Astrocyte (in vitro differentiated cells and primary cell): ENCODE results near the gene SPIRE1. TPM values are rescaled to one million over a fixed set of nuclear protein-coding genes. Genes with fewer than 3 reads are reported as not detected.
A peak's percentile ranks its signal among the peaks of the same experiment; 100 is the strongest.

Experiments
- DNase-seq: peaks from one replicate; pipeline ENCODE4 v3.0.0-alpha.2; 2010; ENCODE audit warnings: low read depth
- FAIRE-seq: peaks from 2 replicates; lab custom pipeline; 2011; peaks lifted over from hg19 to GRCh38; lab: Jason Lieb, UNC
- H2AFZ ChIP-seq: 2 replicates; pipeline ENCODE4 v1.6.0; 2012; ENCODE audit warnings: low read depth, low read length, inconsistent platforms
- H3K27ac ChIP-seq: 2 replicates; pipeline ENCODE4 v1.5.1; 2011; ENCODE audit warnings: low read depth, low read length, inconsistent platforms
- H3K27me3 ChIP-seq: 2 replicates; pipeline ENCODE4 v1.6.0; 2011; ENCODE audit warnings: low read length, inconsistent platforms; ENCODE audit not compliant: insufficient read depth
- H3K36me3 ChIP-seq: 2 replicates; pipeline ENCODE4 v1.5.1; 2011; ENCODE audit warnings: low read length, inconsistent platforms; ENCODE audit not compliant: insufficient read depth
- H3K4me1 ChIP-seq: 2 replicates; pipeline ENCODE4 v1.5.1; 2011; ENCODE audit warnings: low read length, inconsistent platforms; ENCODE audit not compliant: insufficient read depth
- H3K4me2 ChIP-seq: 2 replicates; pipeline ENCODE4 v1.6.0; 2012; ENCODE audit warnings: low read length, inconsistent platforms
- H3K4me3 ChIP-seq: 2 replicates; pipeline ENCODE4 v1.5.1; 2011; ENCODE audit warnings: low read depth, mild to moderate bottlenecking, low read length, inconsistent platforms; ENCODE audit not compliant: insufficient read depth
- H3K79me2 ChIP-seq: 2 replicates; pipeline ENCODE4 v1.6.0; 2012; ENCODE audit warnings: mild to moderate bottlenecking, low read length, inconsistent platforms; ENCODE audit not compliant: insufficient read depth
- H3K9ac ChIP-seq: 2 replicates; pipeline ENCODE4 v1.6.0; 2012; ENCODE audit warnings: mild to moderate bottlenecking, low read length, inconsistent platforms
- H3K9me3 ChIP-seq: 2 replicates; pipeline ENCODE4 v1.5.1; 2012; ENCODE audit warnings: low read depth, mild to moderate bottlenecking, low read length, inconsistent platforms; ENCODE audit not compliant: insufficient read depth
- H4K20me1 ChIP-seq: 2 replicates; pipeline ENCODE4 v1.6.0; 2012; ENCODE audit warnings: low read length, inconsistent platforms; ENCODE audit not compliant: insufficient read depth
- H3K27ac Mint-ChIP-seq: one replicate; pipeline ENCODE4 v1.8.0; 2021; ENCODE audit warnings: mild to moderate bottlenecking, mixed read lengths; ENCODE audit not compliant: unreplicated experiment
- H3K27me3 Mint-ChIP-seq: one replicate; pipeline ENCODE4 v1.8.0; 2021; ENCODE audit warnings: low read depth, mixed read lengths; ENCODE audit not compliant: unreplicated experiment
- H3K36me3 Mint-ChIP-seq: one replicate; pipeline ENCODE4 v1.8.0; 2021; ENCODE audit warnings: low read depth, mixed read lengths; ENCODE audit not compliant: unreplicated experiment
- H3K4me1 Mint-ChIP-seq: one replicate; pipeline ENCODE4 v1.8.0; 2021; ENCODE audit warnings: low read depth, mixed read lengths; ENCODE audit not compliant: unreplicated experiment
- H3K4me3 Mint-ChIP-seq: one replicate; pipeline ENCODE4 v1.8.0; 2021; ENCODE audit warnings: mild to moderate bottlenecking, moderate library complexity, mixed read lengths; ENCODE audit not compliant: unreplicated experiment
- H3K9me3 Mint-ChIP-seq: one replicate; pipeline ENCODE4 v1.8.0; 2021; ENCODE audit warnings: mild to moderate bottlenecking, mixed read lengths; ENCODE audit not compliant: unreplicated experiment
- CTCF ChIP-seq: IDR thresholded peaks from 2 replicates; pipeline ENCODE4 v1.5.1; 2011; ENCODE audit warnings: low read depth, mild to moderate bottlenecking, inconsistent platforms, low read length, moderate library complexity; ENCODE audit not compliant: insufficient read depth
- EZH2 ChIP-seq: IDR thresholded peaks from 2 replicates; pipeline ENCODE4 v1.6.1; 2012; ENCODE audit warnings: mild to moderate bottlenecking, low read length, inconsistent platforms; ENCODE audit not compliant: insufficient read depth
- total RNA-seq: library from RNA; stranded (reverse); gene quantifications from 2 replicates; pipeline ENCODE4 v1.2.1, GENCODE V29; 2021

Gene SPIRE1
- total RNA-seq, 1 donor from 2014 or later: 42.0 TPM

DNA sequence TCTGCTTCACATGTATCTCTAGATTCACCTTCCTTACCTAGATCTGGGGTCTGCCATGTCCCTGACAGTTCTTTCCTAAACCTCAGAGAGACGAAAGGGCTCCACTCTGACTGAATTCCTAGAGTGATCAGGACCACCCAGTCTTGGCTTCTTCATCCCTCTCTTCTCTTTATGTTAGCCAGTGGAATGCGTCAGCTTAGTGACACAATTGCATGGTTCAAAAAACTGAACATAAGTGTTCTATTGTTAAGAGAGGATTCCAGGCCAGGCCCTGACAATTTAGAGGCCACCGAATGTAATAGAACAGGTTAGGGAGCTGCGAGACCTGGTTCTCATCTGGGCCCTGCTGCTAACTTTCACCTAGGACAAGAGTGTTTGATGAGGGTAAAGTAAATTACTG lies 240.2 kb downstream of the SPIRE1 start:
- no peak for TF ChIP-seq CTCF
- TF ChIP-seq EZH2: no peak
- Histone ChIP-seq H3K9ac (no peak overlapping the region), H3K4me2 (no peak overlapping the region), H3K79me2 (peaks cover 15% of the 10 kb centered on the region), H3K27ac (no peak overlapping the region), H3K9me3 (no peaks in the 10 kb centered on the region), H3K4me1 (no peaks in the 10 kb centered on the region), H2AFZ (no peak overlapping the region), H3K4me3 (no peak overlapping the region), H4K20me1 (peaks cover 12% of the 10 kb centered on the region), H3K27me3 (no peaks in the 10 kb centered on the region), H3K36me3 (no peaks in the 10 kb centered on the region)
- H3K27me3 Mint-ChIP-seq: no peaks in the 10 kb centered on the region
- H3K4me1 Mint-ChIP-seq: peaks cover 16% of the 10 kb centered on the region
- H3K36me3 Mint-ChIP-seq: peaks cover 5% of the 10 kb centered on the region
- DNase-seq (no peak), FAIRE-seq (no peak)
- H3K4me3 Mint-ChIP-seq: no peak overlapping the region
- H3K9me3 Mint-ChIP-seq: no peaks in the 10 kb centered on the region
- peak overlapping the region; percentile 5 for H3K27ac Mint-ChIP-seq

GRCh38 chr18:12416098-12416729 lies 241.7 kb downstream of the SPIRE1 start:
- Mint-ChIP-seq H3K36me3 (peaks cover 5% of the 10 kb centered on the region), H3K27me3 (no peaks in the 10 kb centered on the region), H3K4me1 (peaks cover 16% of the 10 kb centered on the region), H3K27ac (no peak overlapping the region), H3K4me3 (no peak overlapping the region), H3K9me3 (no peaks in the 10 kb centered on the region)
- Histone ChIP-seq H3K36me3 (no peaks in the 10 kb centered on the region), H3K9ac (no peak overlapping the region), H3K4me1 (no peaks in the 10 kb centered on the region), H3K4me2 (no peak overlapping the region), H2AFZ (no peak overlapping the region), H3K27ac (no peak overlapping the region), H3K27me3 (no peaks in the 10 kb centered on the region), H3K79me2 (peaks cover 19% of the 10 kb centered on the region), H3K9me3 (no peaks in the 10 kb centered on the region), H4K20me1 (peaks cover 12% of the 10 kb centered on the region), H3K4me3 (no peak overlapping the region)
- TF ChIP-seq CTCF (no peak), EZH2 (no peak)
- FAIRE-seq: no peak
- no peak for DNase-seq

DNA sequence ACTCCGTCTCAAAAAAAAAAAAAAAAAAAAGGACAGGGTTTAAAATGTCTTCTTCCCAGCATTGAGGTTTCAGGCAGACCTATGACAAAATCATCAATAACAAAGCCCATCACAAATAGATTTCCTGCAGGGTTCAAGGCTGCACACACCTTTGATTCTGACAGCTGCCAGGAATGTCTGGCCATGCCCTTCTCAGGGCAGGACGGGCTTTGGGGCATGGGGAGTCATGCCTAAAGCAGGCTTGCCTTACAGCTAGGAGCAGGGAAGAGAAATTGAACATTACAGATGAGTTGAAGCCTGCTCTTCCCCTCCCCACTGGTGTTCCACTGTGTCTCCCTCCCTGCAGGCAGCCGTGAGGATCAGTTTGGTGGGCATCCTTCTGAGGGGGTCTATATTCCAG lies 246.5 kb downstream of the SPIRE1 start:
- H3K27me3 ChIP-seq: no peaks in the 10 kb centered on the region
- peaks cover 7% of the 10 kb centered on the region for H3K36me3 Mint-ChIP-seq

More for the DNA sequence above, 246.5 kb downstream of the SPIRE1 start:
- no peaks in the 10 kb centered on the region for H3K27me3 Mint-ChIP-seq
- H3K36me3 ChIP-seq: peaks cover 2% of the 10 kb centered on the region
- no peak overlapping the region for H3K9ac ChIP-seq
- no peak overlapping the region for H3K27ac ChIP-seq
- H3K4me1 ChIP-seq: peaks cover 21% of the 10 kb centered on the region
- H3K4me1 Mint-ChIP-seq: peaks cover 23% of the 10 kb centered on the region
- H3K4me3 ChIP-seq: no peak overlapping the region
- H2AFZ ChIP-seq: no peak overlapping the region
- no peak overlapping the region for H3K4me3 Mint-ChIP-seq
- H3K9me3 ChIP-seq: no peaks in the 10 kb centered on the region
- H3K4me2 ChIP-seq: no peak overlapping the region
- H3K79me2 ChIP-seq: peaks cover 37% of the 10 kb centered on the region
- H4K20me1 ChIP-seq: peaks cover 12% of the 10 kb centered on the region
- H3K9me3 Mint-ChIP-seq: no peaks in the 10 kb centered on the region
- DNase-seq (no peak), FAIRE-seq (no peak)
- TF ChIP-seq CTCF (no peak), EZH2 (no peak)
- H3K27ac Mint-ChIP-seq: no peak overlapping the region
